Neural progenitor cell (in vitro differentiated cells): ENCODE results near the gene CPNE4.

Experiments
- EZH2 ChIP-seq: fragments of 200-600 bp; sonication (generic); IDR thresholded peaks from 2 replicates; pipeline ENCODE4 v1.6.1; 2017; ENCODE audit warnings: antibody characterized with exemption, mild to moderate bottlenecking, moderate library complexity
- TF ChIP-seq, protein P1 (sequence below): fragments of 200-600 bp; sonication (generic); IDR thresholded peaks from 2 replicates; pipeline ENCODE4 v1.5.1; 2017; ENCODE audit warnings: antibody characterized with exemption, mild to moderate bottlenecking

DNA sequence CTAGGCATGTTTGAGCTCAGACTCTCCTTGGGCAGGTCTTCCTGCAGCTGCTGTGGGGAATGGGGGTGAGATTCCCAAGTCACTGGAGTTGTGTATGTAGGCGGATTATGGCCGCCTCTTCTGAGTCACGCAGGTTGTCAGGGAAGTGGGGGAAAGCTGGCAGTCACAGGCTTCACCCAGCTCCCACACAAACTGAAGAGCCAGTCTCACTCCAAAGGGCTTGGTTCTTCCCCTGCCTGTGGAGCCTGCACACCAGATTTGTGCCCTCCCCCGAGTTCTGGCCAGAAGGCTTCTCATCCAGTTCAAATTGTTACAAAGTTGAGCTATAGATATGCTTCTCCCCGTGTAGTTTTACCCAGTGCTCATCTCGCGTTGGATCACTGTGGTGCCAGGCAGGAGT lies 53.5 kb downstream of the CPNE4 start:
- TF ChIP-seq, protein P1, sequence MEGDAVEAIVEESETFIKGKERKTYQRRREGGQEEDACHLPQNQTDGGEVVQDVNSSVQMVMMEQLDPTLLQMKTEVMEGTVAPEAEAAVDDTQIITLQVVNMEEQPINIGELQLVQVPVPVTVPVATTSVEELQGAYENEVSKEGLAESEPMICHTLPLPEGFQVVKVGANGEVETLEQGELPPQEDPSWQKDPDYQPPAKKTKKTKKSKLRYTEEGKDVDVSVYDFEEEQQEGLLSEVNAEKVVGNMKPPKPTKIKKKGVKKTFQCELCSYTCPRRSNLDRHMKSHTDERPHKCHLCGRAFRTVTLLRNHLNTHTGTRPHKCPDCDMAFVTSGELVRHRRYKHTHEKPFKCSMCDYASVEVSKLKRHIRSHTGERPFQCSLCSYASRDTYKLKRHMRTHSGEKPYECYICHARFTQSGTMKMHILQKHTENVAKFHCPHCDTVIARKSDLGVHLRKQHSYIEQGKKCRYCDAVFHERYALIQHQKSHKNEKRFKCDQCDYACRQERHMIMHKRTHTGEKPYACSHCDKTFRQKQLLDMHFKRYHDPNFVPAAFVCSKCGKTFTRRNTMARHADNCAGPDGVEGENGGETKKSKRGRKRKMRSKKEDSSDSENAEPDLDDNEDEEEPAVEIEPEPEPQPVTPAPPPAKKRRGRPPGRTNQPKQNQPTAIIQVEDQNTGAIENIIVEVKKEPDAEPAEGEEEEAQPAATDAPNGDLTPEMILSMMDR = no peak
- TF ChIP-seq EZH2 = no peak
